ENCODE data around the gene EPS8. TPM values are rescaled to one million over a fixed set of nuclear protein-coding genes. Genes with fewer than 3 reads are reported as not detected.

The EPS8 gene
- polyA plus RNA-seq, 1 of the 3 experiments (the other 2 are of a cell fraction): 19.8 TPM

DNA sequence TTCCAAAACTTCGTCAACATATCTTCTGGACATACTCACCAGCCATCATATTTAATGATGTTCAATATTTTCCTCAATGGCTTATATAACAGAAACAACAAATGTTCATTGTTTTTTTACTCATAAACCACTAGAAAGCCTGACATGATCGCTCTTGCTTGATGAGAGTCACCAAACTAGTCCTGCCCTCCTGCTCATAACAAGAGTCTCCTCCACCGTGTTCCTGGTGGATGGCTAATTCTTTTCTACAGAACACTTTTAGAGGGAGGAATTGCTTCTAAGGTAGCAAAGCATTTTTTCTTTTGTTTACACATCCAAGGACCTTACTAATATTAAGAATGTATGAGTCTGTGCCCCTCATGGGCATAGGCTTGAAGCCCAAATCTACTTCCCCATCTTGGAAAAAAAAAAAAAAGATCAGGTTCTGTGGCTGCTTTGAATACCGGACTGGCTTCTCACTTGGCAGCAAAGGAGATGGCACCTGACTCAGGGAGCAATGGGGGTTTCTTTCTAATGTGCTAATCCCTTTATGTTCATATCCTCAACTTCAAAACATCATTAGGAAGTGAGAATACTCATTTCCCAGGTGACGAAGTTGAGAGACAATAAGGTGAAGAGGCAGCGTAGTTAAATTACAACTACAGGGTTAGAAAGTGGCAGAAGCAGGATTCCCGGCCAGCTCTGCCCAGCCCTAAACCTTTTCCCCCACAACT, 188.8 kb downstream of the EPS8 start:
- Histone ChIP-seq H3K4me1 (ENCODE audit: control insufficient read depth in 1 of 2, insufficient read depth in 2 of 2, low read depth in 1 of 2, low read length in 1 of 2) (peaks cover 0 to 5% of the 10 kb centered on the region in 2 experiments; a peak in 1 of 4 replicates), H3K9ac (no peak overlapping the region), H3K4me2 (no peak overlapping the region)

GRCh38 chr12:15599266-15600037, 189.7 kb downstream of the EPS8 start:
- 45% methylated on average over 4 of the region's 4 CpGs for WGBS (ENCODE audit: low lambda C conversion rate)
- no peak overlapping the region for H3K4me3 ChIP-seq (ENCODE audit: low read depth in 2 of 2, low read length in 1 of 2)
- peaks cover 6% of the 10 kb centered on the region for H3F3A ChIP-seq (replicated peaks; ENCODE audit: insufficient read depth)
- H3K9ac ChIP-seq: no peak overlapping the region
- H3K36me3 ChIP-seq (replicated peaks in 1 of 2; ENCODE audit: control insufficient read depth in 1 of 2, insufficient read depth in 2 of 2, low read length in 1 of 2): no peaks in the 10 kb centered on the region
- TF ChIP-seq MEF2A (IDR thresholded peaks at IDR 0.05; ENCODE audit: borderline replicate concordance, low read depth) (peak; percentile 86; the same call in 1 of the 2 replicates), TCF12 (IDR thresholded peaks at IDR 0.05) (peak; percentile 69), POLR2AphosphoS5 (IDR thresholded peaks at IDR 0.05; ENCODE audit: low read depth, low read length) (peak; percentile 27; the same call in 1 of the 2 replicates), JUND (IDR thresholded peaks at IDR 0.05) (peak; percentile 44; the same call in 1 of the 2 replicates), PBX3 (IDR thresholded peaks at IDR 0.05) (peak; percentile 86), TAF1 (IDR thresholded peaks at IDR 0.05; ENCODE audit: borderline replicate concordance, low read depth, low read length) (no peak), NFIC (IDR thresholded peaks at IDR 0.05; ENCODE audit: borderline replicate concordance) (peak; percentile 95), EP300 (IDR thresholded peaks at IDR 0.05; ENCODE audit: borderline replicate concordance in 1 of 2, low read depth in 1 of 2, low read length in 1 of 2) (peak in 1 of 2 experiments; percentile 49; a peak in 1 of 4 replicates), RXRA (IDR thresholded peaks at IDR 0.05; ENCODE audit: borderline replicate concordance, low read depth) (peak; percentile 74), SIN3A (IDR thresholded peaks at IDR 0.05; ENCODE audit: borderline replicate concordance, low read depth, low read length) (peak; percentile 62; the same call in 1 of the 2 replicates), GATA2 (CRISPR knock-in tag; IDR thresholded peaks at IDR 0.05) (no peak), TEAD4 (IDR thresholded peaks at IDR 0.05; ENCODE audit: borderline replicate concordance, insufficient read depth) (peak; percentile 41; the same call in 1 of the 2 replicates), GABPA (IDR thresholded peaks at IDR 0.05; ENCODE audit: low read depth) (no peak)
- TF ChIP-seq, protein P1, sequence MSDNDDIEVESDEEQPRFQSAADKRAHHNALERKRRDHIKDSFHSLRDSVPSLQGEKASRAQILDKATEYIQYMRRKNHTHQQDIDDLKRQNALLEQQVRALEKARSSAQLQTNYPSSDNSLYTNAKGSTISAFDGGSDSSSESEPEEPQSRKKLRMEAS (IDR thresholded peaks at IDR 0.05; ENCODE audit: low read depth): peak; percentile 26; the same call in 1 of the 2 replicates
- DNase-seq: no peak
- CTCF ChIA-PET: interaction anchor here (0.6 to 1.6 kb wide), 4 partner anchors 9 to 339 kb away, joined by 3 to 4 read pairs (median 3); no protein-coding TSS in a partner anchor
- no peaks in the 10 kb centered on the region for H4K20me1 ChIP-seq (ENCODE audit: insufficient read depth)
- H3K27ac ChIP-seq (ENCODE audit: low read depth in 2 of 2, low read length in 1 of 2): peak overlapping the region; percentile 36 to 45; a peak in 3 of 4 replicates
- no peaks in the 10 kb centered on the region for H3K27me3 ChIP-seq (ENCODE audit: insufficient read depth)
- H2AFZ ChIP-seq (ENCODE audit: low read depth): no peak overlapping the region
- POLR2A ChIA-PET: no interaction called here
- peak overlapping the region; percentile 42; the same call in 1 of the 2 replicates for H3K4me2 ChIP-seq
- H3K79me2 ChIP-seq (ENCODE audit: insufficient read depth): no peaks in the 10 kb centered on the region
- no peaks in the 10 kb centered on the region for H3K9me2 ChIP-seq
- peaks cover 0 to 5% of the 10 kb centered on the region in 2 experiments; a peak in 1 of 4 replicates for H3K4me1 ChIP-seq (ENCODE audit: control insufficient read depth in 1 of 2, insufficient read depth in 2 of 2, low read depth in 1 of 2, low read length in 1 of 2)
- H3K9me3 ChIP-seq: no peaks in the 10 kb centered on the region

More for the DNA sequence above, 188.8 kb downstream of the EPS8 start:
- DNase-seq: no peak
- Histone ChIP-seq H3K79me2 (ENCODE audit: insufficient read depth) (no peaks in the 10 kb centered on the region), H3K4me3 (ENCODE audit: low read depth in 2 of 2, low read length in 1 of 2) (no peak overlapping the region), H3K27ac (ENCODE audit: low read depth in 2 of 2, low read length in 1 of 2) (no peak overlapping the region; a peak in 1 of 4 replicates), H3K9me3 (no peaks in the 10 kb centered on the region), H3K36me3 (replicated peaks in 1 of 2; ENCODE audit: control insufficient read depth in 1 of 2, insufficient read depth in 2 of 2, low read length in 1 of 2) (no peaks in the 10 kb centered on the region), H3F3A (replicated peaks; ENCODE audit: insufficient read depth) (peaks cover 6% of the 10 kb centered on the region), H4K20me1 (ENCODE audit: insufficient read depth) (no peaks in the 10 kb centered on the region), H3K27me3 (ENCODE audit: insufficient read depth) (no peaks in the 10 kb centered on the region), H3K9me2 (no peaks in the 10 kb centered on the region), H2AFZ (ENCODE audit: low read depth) (no peak overlapping the region)
- ChIA-PET POLR2A (no interaction called here), CTCF (no interaction called here)
- 95% methylated on average over 7 of the region's 7 CpGs for WGBS (ENCODE audit: low lambda C conversion rate)
- TF ChIP-seq, protein P2, sequence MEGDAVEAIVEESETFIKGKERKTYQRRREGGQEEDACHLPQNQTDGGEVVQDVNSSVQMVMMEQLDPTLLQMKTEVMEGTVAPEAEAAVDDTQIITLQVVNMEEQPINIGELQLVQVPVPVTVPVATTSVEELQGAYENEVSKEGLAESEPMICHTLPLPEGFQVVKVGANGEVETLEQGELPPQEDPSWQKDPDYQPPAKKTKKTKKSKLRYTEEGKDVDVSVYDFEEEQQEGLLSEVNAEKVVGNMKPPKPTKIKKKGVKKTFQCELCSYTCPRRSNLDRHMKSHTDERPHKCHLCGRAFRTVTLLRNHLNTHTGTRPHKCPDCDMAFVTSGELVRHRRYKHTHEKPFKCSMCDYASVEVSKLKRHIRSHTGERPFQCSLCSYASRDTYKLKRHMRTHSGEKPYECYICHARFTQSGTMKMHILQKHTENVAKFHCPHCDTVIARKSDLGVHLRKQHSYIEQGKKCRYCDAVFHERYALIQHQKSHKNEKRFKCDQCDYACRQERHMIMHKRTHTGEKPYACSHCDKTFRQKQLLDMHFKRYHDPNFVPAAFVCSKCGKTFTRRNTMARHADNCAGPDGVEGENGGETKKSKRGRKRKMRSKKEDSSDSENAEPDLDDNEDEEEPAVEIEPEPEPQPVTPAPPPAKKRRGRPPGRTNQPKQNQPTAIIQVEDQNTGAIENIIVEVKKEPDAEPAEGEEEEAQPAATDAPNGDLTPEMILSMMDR (IDR thresholded peaks at IDR 0.05): no peak

Measured in SK-N-SH (cell line).